HFFc6 (cell line): ENCODE data around the gene EIF4G3. TPM values are rescaled to one million over a fixed set of nuclear protein-coding genes. Genes with fewer than 3 reads are reported as not detected.

Source experiments
- DNase-seq: peaks from one replicate; pipeline ENCODE4 v3.0.0-alpha.2; 2018
- H3K27ac Mint-ChIP-seq: 2 replicates; pipeline ENCODE4 v1.8.0; 2020; ENCODE audit warnings: mild to moderate bottlenecking, mixed read lengths
- H3K27me3 Mint-ChIP-seq: 2 replicates; pipeline ENCODE4 v1.8.0; 2021; ENCODE audit warnings: mild to moderate bottlenecking, moderate library complexity, mixed read lengths; ENCODE audit not compliant: insufficient read depth
- H3K36me3 Mint-ChIP-seq: 2 replicates; pipeline ENCODE4 v1.8.0; 2021; ENCODE audit warnings: low read depth, mixed read lengths
- H3K4me1 Mint-ChIP-seq: 2 replicates; pipeline ENCODE4 v1.8.0; 2020; ENCODE audit warnings: low read depth, mixed read lengths
- H3K4me3 Mint-ChIP-seq: 2 replicates; pipeline ENCODE4 v1.8.0; 2020; ENCODE audit warnings: mild to moderate bottlenecking, moderate library complexity, mixed read lengths
- H3K9me3 Mint-ChIP-seq: 2 replicates; pipeline ENCODE4 v1.8.0; 2020; ENCODE audit warnings: mild to moderate bottlenecking, mixed read lengths
- CTCF ChIP-seq: fragments of 200-600 bp; sonication (generic); IDR thresholded peaks from 2 replicates; pipeline ENCODE4 v1.5.0; 2021; ENCODE audit warnings: antibody characterized with exemption, mild to moderate bottlenecking
- total RNA-seq, 6 experiments: library from RNA; stranded (reverse); fragmentation: NEBNext Ultra II Directional; extraction: Animal tissue kit (Norgen Biotek cat#: 25700); gene quantifications; 2 replicates in 1 of 6; 3 replicates in 5 of 6; pipeline ENCODE4 v1.2.3, GENCODE V29; 2021

The EIF4G3 gene
- total RNA-seq, 6 experiments from 2014 or later: 79.5 to 88.6 (median 82.0) TPM

GRCh38 chr1:21021311-21021710 lies 155.4 kb downstream of the EIF4G3 start:
- Mint-ChIP-seq H3K4me1 (peaks cover 53% of the 10 kb centered on the region), H3K27ac (peak overlapping the region; percentile 58), H3K9me3 (no peaks in the 10 kb centered on the region; the same call in 1 of the 2 replicates), H3K36me3 (peaks cover 9% of the 10 kb centered on the region; the same call in 1 of the 2 replicates), H3K4me3 (peak overlapping the region; percentile 34), H3K27me3 (no peaks in the 10 kb centered on the region; the same call in 1 of the 2 replicates)
- no peak for DNase-seq
- no peak for TF ChIP-seq CTCF

- TF ChIP-seq CTCF: no peak
- peaks cover 50% of the 10 kb centered on the region for H3K4me1 Mint-ChIP-seq
- H3K27me3 Mint-ChIP-seq: no peaks in the 10 kb centered on the region; the same call in 1 of the 2 replicates
- no peak overlapping the region for H3K27ac Mint-ChIP-seq
- peaks cover 14% of the 10 kb centered on the region for H3K36me3 Mint-ChIP-seq
- H3K4me3 Mint-ChIP-seq: no peak overlapping the region
- peak; percentile 8 for DNase-seq
- H3K9me3 Mint-ChIP-seq: no peaks in the 10 kb centered on the region
These were observed 156.5 kb downstream of the EIF4G3 start for GRCh38 chr1:21020151-21020550.

GRCh38 chr1:21018673-21019072 lies 158.0 kb downstream of the EIF4G3 start:
- TF ChIP-seq CTCF: no peak
- Mint-ChIP-seq H3K4me1 (peaks cover 45% of the 10 kb centered on the region), H3K9me3 (no peaks in the 10 kb centered on the region), H3K36me3 (peaks cover 17% of the 10 kb centered on the region), H3K27ac (no peak overlapping the region), H3K27me3 (peaks cover 2% of the 10 kb centered on the region; the same call in 1 of the 2 replicates), H3K4me3 (no peak overlapping the region)
- no peak for DNase-seq

GRCh38 chr1:21013510-21013909 lies 163.2 kb downstream of the EIF4G3 start:
- TF ChIP-seq CTCF: no peak
- no peak overlapping the region for H3K4me3 Mint-ChIP-seq
- H3K4me1 Mint-ChIP-seq: peaks cover 38% of the 10 kb centered on the region
- no peaks in the 10 kb centered on the region for H3K9me3 Mint-ChIP-seq
- H3K27ac Mint-ChIP-seq: peak overlapping the region; percentile 34
- no peak for DNase-seq
- peaks cover 22% of the 10 kb centered on the region for H3K36me3 Mint-ChIP-seq
- peaks cover 2% of the 10 kb centered on the region; the same call in 1 of the 2 replicates for H3K27me3 Mint-ChIP-seq

DNA sequence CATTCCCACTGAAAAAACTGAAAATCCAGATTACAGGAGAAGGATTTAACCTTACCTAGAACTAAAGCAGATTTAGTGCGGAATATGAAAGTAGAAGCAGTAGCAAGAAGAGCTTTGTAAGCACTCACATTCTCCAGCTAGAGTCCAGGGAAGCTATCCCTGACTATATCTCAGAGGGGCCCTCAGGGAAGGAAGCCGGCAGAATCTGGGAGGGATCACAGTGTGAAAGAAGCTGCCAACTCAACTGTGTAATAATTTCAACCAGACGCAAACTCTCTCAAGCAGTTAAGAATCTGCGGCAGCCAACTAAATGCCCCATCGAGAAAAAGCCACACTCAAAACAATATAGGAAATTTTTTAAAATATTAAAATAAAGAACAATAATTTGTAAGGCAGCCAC lies 163.8 kb downstream of the EIF4G3 start:
- H3K4me3 Mint-ChIP-seq: no peak overlapping the region

More for the DNA sequence above, 163.8 kb downstream of the EIF4G3 start:
- peaks cover 2% of the 10 kb centered on the region; the same call in 1 of the 2 replicates for H3K27me3 Mint-ChIP-seq
- no peak for DNase-seq
- H3K4me1 Mint-ChIP-seq: peaks cover 37% of the 10 kb centered on the region
- no peaks in the 10 kb centered on the region for H3K9me3 Mint-ChIP-seq
- no peak for TF ChIP-seq CTCF
- H3K27ac Mint-ChIP-seq: no peak overlapping the region
- H3K36me3 Mint-ChIP-seq: peaks cover 22% of the 10 kb centered on the region
